Measurements from ENCODE around the gene L2HGDH. TPM values are rescaled to one million over a fixed set of nuclear protein-coding genes. Genes with fewer than 3 reads are reported as not detected.
"Not testable (repeated sequence)": the region's sequence is repeated elsewhere in the genome, so short reads cannot be mapped to it uniquely, and the experiment has no call there.

L2HGDH gene
- 7.3 and 13.6 TPM in 2 replicates for total RNA-seq

DNA sequence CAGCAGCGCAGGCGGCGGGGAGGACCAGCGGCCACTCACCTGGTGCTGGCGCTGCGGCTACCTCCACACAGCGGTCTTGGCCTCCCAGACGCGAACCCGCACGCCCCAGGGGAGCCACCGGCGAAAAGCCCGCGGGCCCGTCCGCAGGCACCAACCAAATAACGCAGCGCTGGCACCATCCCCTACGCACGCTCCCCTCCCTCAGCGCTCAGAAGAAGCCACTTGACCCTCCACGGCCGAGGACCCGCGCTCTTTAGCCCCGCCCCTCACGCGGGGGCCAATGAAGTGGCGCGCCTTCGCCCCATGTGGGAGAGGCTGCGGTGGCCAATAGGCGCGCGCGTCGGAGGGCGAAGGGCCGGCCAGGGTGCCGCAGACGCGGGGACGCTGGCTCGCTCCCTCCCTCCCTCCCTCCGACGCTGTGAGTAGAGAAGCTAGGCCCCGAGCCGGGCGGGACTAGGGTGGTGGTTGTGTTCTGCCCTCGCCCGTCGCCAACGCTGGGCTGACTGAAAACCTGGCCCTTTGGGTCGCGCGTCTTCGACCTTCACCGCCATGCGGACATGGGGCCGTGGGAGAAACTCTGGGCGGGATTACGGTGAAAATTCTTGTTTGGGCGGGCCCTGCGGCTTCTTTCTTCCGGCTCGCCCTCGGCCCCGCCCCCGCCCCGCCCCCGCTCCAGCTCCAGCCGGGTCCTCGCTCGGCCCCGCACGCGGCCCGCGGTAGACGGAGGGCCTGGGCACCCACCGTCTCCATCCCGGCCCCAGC, at the start of gene L2HGDH, which contains the start of gene DMAC2L:
Gene L2HGDH, minus strand, starts transcription at position 258 of the 762 bp plus-strand sequence. Its CDS starts 79 bp downstream, at position 179.
Gene DMAC2L, plus strand, starts transcription at position 353 of the 762 bp plus-strand sequence. CDS start 9,164 bp downstream, outside the sequence.
- DNase-seq (ENCODE audit: low read depth) = peak; percentile 74

DNA sequence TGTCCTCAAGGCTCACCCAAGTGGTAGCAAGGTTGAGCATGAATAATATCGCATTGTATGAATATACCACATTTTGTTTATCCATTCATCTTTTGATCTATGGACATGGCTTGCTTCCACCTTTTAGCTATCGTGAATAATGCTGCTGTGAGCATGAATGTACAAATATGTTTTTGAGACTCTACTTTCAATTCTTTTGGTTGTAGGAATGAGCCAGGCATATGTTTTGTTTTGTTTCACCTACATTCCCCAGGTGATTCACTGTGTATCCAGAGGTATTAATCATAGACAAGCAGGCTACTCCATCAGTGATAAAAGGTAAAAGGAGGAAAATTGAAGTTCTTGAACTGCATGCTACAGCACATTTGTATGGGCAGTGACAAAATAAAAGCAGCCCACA, 48.8 kb upstream of the L2HGDH start:
- DNase-seq (ENCODE audit: low read depth) = peak; percentile 42

DNA sequence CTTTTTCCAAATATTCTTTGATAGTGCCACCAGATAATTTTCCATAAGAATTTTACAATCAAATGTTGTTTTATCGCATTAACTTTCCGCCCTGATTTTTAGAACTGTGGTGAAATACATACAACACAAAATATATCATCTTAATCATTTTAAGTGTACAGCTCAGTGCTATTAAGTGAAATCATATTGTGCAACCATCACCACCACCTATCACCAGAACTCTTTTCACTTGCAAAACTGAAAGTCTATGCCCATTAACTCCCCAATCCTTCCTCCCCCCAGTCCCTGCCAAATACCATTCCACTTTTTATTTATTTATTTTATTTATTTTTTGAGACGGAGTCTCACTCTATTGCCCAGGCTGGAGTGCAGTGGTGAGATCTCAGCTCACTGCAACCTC, 48.1 kb upstream of the L2HGDH start:
- DNase-seq (ENCODE audit: low read depth) = no peak

DNA sequence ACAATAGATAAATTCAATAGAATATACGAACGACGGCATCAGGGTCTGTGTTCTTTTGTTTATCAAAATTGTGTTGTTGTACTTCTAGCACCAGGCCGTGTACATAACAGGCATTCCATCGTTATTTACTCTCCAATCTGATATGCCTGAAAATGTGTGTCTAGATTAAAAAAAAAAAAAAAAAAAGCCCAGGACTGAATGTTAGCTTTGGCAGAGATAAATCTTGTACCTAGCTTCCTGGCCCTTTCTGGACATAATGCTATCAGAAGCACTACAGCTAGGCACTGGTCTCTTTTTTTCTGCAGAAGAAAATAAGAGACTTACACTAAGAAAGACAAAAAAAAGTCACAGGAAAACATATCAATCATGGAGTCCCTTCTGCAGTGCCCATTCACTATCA, 47.6 kb upstream of the L2HGDH start:
- DNase-seq (ENCODE audit: low read depth) = no peak

DNA sequence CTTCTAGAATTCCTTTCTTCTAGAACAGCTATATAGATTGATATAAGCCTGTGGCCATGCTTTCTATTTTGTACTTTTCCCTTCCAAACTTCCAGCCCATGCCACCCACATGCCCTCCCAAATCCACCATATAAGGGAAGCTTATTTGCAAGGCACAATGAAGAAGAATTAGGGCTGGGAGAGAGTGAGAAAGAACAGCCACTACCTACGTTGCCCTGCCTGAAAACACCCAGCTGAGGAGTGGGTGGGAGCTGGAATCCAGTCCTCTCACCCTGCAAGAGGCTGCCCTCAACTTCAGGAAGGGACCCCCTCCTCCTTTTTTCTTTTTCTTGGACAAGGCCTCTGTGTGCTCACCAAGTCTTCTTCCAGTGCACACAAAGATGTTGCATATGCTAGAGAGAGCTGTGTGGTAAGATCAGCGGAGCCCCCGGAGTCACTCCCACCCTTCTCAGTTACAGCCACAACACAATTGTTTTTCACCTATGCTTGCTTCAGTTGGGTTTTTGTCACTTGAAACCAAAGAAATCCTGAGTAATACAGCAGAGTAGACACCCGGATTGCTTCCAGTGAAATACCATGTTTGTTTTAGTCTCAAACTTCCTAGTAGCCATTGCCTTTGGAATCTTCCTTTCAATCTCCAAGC, 45.8 kb upstream of the L2HGDH start:
- no peak for DNase-seq (ENCODE audit: low read depth)

DNA sequence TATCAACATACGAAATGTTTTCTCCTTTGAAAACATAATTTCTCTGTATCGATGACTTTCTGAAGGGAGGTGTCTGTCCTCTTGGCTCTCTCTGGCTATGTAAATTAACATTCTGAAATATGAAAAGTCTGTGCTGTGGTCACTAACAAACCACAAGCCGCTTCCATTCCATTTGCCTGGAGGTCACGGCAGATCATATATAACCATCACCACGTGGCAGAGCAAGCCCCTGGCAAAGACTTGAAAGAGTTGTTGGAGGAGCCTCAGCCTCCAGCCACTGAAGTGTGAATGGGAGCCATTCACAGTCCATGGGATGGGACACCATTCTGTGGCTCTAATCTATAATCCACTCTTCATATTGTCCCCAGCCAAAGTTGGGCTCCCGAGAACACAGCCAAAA, 45.1 kb upstream of the L2HGDH start:
- no peak for DNase-seq (ENCODE audit: low read depth)

DNA sequence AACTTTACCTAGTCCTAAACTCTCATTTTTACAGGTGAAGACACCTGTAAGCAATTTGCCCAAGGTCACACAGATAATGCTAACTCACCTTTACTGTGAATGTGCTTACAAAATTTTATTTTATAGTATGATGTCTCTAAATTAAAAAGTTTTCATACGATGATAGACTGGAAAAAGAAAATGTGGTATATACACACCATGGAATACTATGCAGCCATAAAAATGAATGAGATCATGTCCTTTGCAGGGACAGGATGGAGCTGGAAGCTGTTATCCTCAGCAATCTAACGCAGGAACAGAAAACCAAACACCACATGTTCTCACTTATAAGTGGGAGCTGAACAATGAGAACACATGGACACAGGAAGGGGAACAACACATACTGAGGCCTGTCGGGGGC, 44.3 kb upstream of the L2HGDH start:
- DNase-seq (ENCODE audit: low read depth) = not testable (repeated sequence)

DNA sequence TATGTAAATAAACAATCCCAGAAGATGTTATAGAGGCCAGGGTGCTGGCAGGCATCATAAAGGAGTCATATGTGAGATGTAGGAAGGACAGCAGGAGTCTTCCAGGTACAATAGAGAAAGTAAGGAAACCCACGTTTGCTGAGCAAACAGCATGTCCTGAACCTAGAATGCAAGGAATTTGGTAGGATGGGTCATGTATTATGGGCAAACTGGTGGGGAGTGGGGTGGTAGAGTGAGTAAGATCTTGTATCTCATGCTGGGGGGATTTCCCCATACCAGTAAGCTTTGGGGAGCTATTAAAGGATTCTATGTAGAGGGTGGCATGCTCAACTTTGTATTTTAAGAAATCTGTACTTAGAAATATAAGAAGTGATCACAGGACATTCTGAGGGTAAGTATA, 43.7 kb upstream of the L2HGDH start:
- DNase-seq (ENCODE audit: low read depth) = no peak

DNA sequence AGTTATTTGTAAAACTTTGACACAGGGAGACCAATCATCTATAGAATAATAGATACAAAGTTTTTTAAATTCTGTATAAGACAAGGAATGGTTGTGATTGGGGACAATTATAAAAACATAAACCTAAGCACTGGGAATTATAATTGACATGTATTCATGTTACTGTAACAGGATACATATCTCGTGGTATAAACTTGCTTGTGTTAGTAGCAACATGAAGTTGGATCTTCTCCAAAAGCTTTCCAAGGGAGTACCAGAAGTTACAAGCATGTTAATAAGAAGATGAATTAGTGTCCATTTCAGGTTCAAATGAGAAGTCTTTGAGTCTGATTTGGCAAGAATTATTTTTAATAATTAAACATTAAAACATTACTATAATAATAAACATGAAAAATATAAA, 42.5 kb upstream of the L2HGDH start:
- no peak for DNase-seq (ENCODE audit: low read depth)

DNA sequence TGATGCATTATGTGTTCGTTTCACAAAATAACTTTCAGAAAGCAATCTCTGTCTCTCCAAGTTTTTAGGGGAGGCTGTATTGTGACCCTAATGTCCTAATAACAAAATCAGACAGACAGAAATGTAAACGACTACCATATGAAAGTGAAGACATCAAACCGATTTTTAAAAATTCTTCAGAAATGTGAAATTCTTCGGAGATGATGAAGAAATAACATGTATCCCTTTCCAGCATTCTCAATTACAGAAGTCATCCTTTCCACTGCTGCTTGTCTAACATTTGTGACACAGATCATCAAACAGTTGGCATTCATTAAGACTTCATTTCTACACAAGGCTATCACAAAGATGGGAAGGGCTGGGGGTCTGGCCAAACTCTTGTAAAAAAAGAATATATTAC, 41.1 kb upstream of the L2HGDH start:
- DNase-seq (ENCODE audit: low read depth) = no peak

DNA sequence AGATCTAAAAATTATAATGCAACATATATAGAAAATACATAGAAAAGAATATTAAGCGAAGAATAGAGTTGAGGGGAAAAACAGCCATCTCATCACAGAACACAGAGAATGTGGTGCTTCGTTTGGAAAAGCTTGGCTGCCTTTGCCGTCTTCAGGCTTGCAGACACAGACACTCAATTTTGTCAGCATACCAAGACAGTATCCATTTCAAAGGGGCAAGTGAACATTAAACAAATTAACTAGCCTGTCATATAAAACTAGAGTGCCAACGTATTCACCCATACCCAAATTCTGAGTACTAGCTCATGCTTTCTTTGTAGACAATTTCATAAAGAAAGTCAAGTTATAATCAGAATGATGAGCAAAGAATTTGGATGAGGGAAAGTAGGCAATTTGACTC, 40.6 kb upstream of the L2HGDH start:
- DNase-seq (ENCODE audit: low read depth) = no peak

DNA sequence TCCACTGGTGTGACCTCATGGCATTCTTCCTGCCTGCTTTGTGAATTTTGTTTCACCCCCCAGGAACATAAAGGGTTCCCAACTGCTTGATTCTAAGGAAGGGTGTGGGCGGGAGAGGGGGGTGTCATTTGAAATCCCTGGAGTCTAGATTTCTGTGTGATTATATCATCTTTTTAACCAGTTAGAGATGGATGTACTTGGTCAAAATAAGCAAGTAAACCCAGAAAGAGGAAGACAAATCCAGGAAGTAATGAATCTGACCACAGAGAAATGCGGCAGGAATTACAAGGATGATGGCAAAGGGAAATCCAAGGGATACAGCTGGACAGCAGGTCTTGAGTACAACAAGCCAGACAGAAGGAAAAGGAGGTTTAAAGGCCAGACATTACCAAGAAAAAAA, 38.9 kb upstream of the L2HGDH start:
- peak; percentile 15 for DNase-seq (ENCODE audit: low read depth)

DNA sequence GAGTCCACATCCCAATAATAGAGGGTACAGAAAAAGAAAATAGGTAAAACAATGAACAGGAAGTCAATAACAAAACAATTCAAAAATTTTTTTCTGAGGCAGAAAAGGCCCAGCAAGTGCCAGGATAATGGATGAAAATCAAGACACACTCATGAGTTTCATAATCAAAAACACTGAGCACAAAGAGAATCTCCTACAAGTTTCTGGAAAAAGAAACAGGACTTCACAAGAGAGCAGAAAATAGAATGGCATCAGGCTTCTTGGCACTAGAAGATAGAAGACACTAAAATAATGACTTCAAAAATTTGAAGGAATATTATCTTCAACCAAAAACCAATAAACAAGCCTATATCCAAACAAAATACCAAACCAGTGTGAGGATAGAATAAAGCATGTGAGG, 36.9 kb upstream of the L2HGDH start:
- DNase-seq (ENCODE audit: low read depth) = no peak

DNA sequence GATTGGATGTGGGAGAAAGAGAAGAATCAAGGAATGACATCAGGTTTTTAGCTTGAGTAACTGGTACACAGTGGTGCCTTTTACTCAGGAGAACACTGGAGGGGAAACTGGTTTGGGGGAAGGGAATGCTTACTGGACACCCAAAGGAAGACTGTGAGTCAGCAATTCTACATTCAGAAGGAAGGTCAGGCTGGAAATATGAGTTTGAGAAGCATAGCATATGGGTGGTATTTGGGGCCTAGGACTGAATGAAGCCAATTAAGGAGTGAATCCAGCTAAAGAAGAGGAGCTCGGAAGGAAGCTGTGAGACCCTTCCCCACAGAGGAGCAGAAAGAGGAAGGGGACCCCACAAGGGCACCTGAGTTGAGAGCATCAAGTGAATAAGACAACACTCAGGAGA, 35.5 kb upstream of the L2HGDH start:
- DNase-seq (ENCODE audit: low read depth) = peak; percentile 79

DNA sequence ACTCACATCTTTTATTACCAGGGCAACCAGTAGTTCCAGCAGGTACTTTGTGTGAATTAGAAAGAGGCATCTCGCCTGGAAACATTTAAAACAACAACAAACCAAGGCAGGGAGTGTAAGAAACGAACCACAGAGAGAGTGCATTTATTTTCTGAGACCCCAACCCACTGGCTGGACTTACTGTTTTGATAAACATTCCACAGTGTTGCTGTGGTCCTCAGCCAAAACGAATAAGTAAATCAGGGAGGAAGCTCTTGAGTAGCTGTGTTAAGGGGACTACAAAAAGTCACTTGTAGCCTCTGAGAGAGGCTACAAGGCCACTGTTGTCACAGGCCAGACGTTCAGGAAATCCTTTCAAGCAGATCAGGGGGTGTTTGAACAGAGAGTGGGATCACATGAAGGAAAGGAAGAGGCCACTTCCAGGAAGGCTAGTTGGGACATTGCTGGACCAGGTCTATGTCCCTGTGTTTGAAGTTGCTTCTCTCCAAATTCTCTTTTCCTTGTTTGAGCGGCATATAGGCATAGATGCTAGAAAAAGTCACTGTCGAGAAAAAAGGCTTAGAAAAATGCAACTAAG, 33.9 kb upstream of the L2HGDH start:
- no peak for DNase-seq (ENCODE audit: low read depth)

DNA sequence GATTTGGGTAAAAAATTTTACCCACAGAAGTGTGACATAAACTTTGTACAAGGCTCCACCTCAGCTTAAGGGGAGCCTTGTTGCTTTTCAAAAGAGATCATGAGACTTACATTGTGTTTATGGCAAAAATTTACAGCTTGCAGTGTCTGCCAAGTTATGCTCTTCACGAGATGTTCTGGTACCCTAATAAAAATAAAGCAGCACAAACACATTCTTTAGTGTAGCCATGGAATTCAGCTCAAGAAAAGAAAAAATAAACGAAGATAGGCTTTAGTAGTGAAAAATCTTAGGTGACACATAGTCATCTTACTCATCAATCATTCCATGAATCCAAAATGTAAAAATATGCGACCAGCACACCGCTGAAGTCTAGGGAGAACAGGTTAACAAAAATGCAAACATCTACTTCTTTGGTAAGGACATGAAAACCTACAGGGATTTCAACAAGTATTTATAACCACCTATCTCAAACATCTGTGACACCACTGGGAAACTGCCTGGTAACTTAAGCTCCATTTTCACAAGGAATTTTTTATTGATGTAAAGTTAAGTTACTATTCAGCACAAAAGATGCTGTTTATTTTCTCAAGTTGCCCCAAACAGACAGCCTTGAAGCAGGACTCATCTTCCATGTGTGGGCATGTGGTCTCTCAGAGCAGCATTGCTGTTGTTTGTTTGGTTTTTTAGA, 33.0 kb upstream of the L2HGDH start:
- no peak for DNase-seq (ENCODE audit: low read depth)

DNA sequence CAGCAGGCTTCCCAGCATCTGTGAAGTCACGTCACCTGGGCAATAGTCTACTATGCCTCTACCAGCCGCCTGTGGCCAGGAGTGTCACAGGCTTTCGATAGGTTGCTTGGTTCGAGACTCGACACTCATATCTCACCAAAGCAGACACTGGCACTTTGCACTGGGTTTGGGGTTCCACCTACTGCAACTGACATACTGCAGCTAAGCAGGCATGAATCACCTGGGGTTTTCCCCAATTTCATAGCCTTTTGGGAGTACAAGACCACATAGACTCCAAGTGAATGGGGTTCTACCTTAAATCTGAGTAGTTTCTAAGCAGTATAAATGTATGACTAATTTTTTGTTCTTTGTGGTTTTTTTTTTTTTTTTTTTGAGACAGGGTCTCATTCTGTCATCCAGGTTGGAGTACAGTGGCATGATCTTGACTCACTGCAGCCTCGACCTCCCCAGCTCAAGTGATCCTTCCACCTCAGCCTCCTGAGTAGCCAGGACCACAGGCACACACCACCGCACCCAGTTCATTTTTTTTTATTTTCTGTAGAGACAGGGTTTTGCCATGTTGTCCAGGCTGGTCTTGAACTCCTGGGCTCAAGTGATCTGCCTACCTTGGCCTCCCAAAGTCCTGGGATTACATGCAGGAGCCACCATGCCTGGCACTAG, 32.2 kb upstream of the L2HGDH start:
- DNase-seq (ENCODE audit: low read depth) = peak; percentile 70

DNA sequence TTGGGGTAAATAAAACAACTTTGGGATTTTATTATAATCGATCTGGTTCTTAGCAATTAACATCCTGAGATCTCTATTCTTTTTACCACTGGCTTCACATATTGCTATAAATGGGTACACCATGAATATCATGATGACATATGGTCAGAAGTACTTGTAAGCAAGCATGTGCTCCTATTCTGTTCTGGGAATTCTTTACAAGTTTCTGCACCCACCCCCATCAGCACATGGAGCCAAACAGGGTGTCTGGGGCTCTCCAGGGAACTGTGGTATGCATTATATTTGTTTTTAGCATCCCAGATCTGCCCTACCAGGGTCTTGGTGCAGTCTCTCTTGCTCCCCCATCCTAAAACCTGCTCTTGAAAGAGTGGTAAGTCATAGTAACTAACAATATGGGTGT, 31.4 kb upstream of the L2HGDH start:
- DNase-seq (ENCODE audit: low read depth) = no peak

DNA sequence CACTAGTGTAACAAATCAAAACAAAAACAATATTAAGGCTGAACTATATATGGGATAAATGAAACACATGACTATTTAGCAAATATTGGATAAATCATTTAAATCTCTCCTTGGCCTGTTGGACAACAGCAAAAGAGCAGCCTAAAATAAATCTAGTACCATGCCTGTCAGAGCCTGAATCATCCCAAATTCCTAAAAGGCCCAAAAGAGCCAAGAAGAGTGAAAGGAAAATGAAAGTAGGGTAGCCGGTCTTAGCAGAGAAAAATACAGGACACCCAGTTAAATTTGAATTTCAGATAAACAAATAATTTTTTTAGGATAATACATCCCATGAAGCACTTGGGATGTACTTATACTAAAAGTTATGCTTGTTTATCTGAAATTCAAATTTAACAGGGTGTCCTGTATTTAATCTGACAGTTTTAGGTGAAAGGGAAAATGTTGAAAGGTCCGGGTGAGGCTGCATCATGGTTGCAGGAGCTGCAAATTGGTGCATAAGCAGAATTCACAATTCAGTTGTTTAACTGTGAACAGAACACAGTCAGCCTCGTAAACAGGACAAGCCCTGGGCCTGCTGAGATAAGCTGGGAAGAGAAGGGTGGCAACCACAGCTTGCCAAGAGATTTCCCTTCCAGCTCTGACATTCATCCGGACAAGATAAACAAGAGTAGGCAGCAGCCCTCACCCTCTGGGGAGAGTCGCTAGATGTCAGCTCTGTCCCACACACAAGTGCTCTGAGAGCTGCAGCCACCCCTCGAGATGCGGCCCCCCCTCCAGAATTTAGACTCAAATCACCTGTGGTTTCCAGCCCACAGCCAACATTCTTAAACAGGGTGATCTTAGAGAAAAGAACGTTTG, 30.4 kb upstream of the L2HGDH start:
- peak; percentile 69 for DNase-seq (ENCODE audit: low read depth)

DNA sequence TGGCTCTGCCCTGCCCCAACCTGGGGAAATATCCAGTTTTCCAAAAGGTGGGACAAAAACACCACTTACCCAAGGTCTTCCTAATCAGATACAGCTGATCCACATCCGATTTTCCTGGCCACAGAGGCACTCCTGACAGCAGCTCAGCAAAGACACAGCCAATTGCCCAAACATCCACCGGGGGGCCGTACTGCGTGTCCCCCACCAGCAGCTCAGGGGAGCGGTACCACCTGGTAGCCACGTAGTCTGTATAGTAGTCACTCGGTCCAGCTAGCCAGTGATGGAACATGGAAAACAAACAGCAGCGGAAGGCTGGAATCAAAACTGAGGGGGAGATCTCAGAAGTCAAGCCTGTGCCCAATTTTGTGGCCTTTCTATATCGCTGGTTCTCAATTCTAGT, 28.9 kb upstream of the L2HGDH start:
- no peak for DNase-seq (ENCODE audit: low read depth)

DNA sequence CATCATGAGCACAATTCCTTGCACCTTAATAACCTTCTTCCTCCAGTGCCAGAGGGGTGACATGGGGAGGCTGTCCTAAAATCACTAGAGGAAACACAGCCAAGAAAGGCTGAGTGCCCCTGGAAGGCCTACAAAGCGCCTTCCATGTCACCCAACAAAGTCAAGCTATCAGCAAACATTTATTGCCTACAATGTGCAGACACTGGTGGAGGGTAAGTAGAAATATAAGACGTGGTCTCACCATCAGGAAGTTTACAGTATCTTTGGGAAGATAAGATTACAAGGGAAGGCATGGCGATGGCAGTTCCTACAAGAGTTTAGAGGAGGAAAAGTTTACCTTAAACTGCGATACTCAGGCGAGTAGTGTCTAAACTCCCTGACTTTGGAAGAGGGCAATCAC, 28.0 kb upstream of the L2HGDH start:
- DNase-seq (ENCODE audit: low read depth) = no peak

Measured in renal cortical epithelial cell (primary cell).